ENCODE data around the gene PGRMC2.

DNA sequence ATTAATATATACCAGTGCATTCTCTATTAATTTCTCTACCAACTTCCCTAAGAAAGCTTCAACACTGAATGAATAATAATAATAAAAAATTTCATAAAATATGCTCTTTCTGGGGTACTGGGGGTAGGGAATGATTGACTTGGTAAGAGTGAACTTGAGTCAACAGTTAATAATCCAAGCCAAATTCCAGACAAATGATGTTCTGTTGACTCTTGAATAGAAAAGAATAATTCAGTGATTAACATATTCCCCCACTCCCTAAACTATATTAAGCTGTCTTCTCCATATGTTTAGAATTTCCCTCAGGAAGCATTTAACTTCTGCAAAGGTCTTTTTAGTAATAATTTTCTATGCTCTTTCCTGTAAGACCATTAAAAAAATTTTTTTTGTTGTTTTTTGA is 12.3 kb downstream of the PGRMC2 start:
- no peak for TF ChIP-seq POLR2AphosphoS5 (IDR thresholded peaks at IDR 0.05; ENCODE audit: borderline replicate concordance, low read depth, low read length)
- no peak for TF ChIP-seq EZH2 (IDR thresholded peaks at IDR 0.05)

Measured in SK-N-MC (cell line).